Measurements from ENCODE around the gene SMYD3.

DNA sequence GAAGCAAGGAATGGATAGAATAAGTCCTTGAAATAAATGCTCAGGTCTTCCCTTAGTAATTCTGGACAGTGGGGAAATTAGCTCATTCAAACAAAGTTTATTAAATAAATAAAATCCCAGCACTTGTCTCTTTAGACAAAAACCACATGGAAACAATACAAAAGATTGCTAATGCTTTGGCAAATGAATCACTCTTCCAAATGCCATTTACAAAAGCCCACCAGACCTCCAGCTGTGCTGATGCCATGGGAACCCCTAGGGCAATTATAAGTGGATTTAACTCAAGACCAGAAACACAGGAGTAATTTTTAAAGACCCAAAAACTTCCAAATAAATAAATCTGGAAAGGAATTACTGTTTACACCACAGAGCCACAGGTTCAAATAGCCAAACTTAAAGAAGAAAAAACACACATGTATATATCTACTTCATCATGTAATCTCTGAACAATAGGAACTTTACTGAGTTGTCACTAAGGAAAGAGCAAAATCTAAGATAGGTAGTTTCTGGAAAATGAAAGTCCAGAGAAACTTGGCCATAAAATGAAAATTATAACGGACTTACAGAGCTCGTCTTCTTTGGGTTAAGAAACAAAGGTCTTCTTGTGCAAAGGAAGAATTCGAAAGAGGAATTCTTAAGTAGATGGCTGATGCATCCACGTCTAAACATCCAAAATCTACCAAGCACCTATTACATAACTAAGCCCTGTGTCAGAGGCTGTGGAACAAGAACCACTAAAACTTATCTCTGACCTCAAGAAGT lies 399.4 kb downstream of the SMYD3 start:
- TF ChIP-seq, protein P1, sequence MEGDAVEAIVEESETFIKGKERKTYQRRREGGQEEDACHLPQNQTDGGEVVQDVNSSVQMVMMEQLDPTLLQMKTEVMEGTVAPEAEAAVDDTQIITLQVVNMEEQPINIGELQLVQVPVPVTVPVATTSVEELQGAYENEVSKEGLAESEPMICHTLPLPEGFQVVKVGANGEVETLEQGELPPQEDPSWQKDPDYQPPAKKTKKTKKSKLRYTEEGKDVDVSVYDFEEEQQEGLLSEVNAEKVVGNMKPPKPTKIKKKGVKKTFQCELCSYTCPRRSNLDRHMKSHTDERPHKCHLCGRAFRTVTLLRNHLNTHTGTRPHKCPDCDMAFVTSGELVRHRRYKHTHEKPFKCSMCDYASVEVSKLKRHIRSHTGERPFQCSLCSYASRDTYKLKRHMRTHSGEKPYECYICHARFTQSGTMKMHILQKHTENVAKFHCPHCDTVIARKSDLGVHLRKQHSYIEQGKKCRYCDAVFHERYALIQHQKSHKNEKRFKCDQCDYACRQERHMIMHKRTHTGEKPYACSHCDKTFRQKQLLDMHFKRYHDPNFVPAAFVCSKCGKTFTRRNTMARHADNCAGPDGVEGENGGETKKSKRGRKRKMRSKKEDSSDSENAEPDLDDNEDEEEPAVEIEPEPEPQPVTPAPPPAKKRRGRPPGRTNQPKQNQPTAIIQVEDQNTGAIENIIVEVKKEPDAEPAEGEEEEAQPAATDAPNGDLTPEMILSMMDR (IDR thresholded peaks at IDR 0.05; ENCODE audit: poor library complexity): no peak
- TF ChIP-seq EZH2phosphoT487 (IDR thresholded peaks at IDR 0.05; ENCODE audit: low read depth, severe bottlenecking, unreplicated experiment): no peak

Data from hepatocyte (in vitro differentiated cells).